GF-D8 (cell line): ENCODE measurements around the gene ALS2CL.
A peak's percentile ranks its signal among the peaks of the same experiment; 100 is the strongest.

Experiments used
- DNase-seq: peaks from one replicate; lab custom pipeline; 2025; lab: John Stamatoyannopoulos, UW

ALS2CL gene

DNA sequence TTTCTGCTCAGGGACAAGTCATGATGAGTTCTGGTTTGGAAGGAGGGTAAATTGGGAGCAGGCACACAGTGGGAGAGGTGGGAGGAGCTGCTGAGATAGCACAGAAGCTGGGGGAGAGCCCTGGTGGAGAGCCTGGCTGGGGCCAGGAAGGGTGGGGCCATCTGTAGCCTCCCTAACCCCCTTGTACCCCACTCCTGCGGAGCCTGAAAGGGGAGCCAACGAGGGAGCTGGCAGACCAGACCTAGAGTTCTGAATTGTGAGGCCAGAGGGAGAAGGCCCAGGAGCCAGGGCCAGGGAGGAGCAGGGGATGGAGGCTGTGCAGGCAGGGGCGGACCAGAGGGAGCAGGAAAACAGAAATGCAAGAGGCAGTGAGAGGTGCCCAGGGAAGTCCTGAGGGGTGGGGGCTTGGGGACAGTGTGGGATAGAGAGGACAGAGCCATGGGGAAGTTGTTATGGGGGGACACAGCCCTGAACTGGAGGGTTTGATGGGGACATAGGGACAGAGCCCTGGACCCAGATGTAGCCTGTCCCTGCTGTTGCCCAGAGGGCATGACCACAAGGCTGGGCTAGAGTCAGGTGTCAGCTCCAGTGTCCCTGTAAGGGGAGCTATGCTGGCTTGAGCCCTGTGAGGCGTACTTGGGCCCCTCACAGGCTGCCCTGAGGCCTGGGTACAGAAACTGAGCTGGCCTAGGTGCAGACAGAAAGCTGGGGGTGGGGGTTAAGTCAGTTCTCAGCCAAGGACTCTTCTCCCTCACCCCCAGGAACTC, 8.9 kb upstream of the ALS2CL start:
- no peak for DNase-seq

DNA sequence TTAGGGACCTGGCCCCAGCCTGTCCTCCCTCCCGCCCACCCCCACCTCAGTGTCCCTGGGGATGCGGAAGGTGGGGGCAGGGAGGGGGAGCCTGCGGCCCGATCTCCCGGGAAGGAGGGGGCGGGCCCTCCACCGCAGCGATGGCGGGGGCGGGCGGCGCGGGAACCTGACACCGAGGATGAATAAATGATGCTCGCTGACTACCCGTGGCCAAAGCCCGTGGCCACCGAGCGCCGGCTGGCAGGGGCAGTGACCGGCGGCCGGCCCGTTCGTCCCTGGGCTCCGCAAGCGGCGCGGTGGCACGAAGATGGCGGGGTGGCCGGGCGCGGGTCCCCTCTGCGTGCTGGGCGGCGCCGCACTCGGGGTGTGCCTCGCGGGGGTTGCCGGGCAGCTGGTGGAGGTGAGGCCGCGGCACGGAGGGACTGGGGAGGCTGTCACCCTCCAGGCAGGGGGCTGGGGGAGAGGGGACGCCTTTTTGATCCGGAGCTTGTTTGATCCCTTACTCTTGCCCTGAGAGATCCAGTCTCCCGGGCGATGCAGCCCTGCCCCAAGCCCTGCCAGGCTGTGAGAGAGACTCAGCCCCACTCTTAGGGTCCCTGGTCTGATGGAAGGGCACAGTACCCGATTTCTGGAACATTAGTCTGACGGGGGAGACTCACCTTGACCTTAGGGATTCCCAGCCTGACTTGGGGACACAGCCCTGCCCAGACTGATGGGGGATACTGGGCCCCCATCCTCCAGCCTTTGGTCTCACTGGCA, 7.9 kb upstream of the ALS2CL start, which contains the start of gene TMIE:
TMIE (plus strand) TSS at position 212 of the 759 bp plus-strand sequence; CDS start at position 308, 96 bp downstream.
- no peak for DNase-seq

GRCh38 chr3:46700772-46701171, 7.3 kb upstream of the ALS2CL start:
- DNase-seq, result no peak

- DNase-seq, result no peak
These were observed 6.4 kb upstream of the ALS2CL start for GRCh38 chr3:46699676-46700523.

DNA sequence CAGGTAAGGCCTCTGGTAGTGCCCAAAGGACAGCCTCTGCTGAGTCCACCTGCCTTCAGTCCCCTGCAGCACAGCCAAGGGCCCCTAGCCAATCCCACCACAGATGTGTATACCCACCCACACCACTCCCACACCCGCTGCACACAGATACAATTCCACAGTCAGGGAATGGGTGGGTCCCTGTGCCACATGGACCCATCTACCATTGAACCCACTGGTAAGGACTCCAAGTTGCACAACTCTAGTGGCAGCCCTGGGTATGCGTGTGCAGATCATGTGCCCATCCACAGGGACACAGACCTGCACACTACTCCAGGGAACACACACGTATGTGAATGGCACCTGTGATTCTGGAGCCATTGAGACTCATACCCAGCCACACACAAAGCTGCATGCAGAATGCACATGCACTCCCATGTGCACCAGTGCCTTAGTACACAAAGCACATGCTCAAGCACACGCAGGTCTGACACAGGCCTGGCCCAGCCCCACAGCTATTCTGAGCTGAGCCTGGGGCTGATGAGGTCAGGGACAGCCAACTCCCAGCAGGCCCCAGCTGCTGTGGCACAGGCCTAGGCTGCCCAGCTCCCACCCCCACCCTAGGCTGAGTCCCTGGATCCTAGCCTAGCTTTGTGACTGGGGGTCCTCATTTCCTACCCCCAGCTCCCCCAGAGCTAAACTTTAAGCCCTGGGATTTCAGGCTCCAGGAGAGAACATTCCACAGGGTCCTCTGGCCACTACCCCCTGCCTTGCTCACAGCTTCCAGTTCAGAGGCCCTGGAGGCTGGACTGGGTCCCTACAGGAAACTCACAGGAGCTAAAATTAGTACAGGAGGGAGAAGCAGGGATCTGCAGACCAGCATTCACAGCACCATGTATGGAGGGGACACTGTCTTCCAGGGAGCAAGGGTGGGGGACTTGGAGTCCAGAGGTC, 2.7 kb upstream of the ALS2CL start:
- DNase-seq, result no peak

DNA sequence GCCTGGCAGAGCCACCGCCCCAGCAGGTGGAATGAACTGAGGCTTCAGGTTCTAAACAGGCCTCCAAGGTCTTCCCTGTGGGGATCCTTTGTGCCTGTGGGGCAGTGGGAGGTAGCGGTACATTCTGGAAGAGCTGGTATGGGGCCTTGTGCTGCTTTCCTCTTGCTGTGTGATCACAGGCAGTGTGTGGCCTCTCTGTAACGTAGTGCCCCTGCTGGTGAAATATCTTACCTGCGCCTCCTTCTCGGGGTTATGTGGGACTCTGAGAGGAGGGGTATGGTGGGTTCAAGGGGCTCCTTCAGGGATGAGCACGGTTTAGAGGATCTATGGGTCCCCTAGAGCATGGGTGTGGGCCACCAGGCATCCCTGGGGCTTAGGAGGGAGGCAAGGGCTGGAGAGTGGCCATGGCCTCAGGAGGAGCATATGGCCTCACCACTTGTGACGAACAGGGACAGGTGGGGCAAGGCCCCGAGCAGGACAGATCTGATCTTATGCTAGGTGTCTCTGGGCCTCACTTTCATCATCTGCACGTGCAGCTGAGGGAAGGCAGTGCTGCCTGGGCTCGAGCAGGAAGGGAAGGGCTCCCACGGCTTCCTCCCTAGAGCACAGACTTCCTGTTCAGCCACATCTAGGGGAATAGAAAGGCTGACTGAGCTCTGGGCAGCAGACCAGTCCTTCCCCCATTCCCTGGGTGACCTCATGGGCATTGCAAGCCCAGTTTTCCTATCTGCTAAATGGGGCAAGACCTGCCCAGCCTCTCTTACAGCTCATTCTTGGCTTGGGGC, 1.9 kb upstream of the ALS2CL start:
- DNase-seq, result peak; percentile 90

DNA sequence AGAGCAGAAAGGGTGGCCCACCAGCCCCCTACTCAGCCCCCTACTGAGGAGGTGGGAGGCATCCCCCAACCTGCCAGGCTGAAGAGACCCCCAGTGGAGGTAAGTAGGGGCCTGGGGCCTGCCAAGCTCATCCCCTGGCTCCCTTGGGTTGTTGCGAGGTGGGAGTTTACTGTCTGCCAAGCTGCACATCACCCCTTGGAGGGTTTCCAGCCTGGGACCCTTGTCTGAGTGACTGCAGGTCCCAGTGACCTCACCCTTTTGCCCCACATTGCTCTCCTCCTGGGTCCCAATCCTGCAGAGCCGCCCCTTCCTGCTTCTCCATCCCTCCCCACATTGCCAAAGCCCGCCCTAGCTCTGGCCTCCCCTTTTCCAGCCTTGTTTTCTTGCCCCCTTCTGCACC, 1.0 kb upstream of the ALS2CL start:
- no peak for DNase-seq

GRCh38 chr3:46693892-46694226, 380 bp upstream of the ALS2CL start:
- DNase-seq, result no peak

GRCh38 chr3:46692566-46692990, 901 bp downstream of the ALS2CL start:
- no peak for DNase-seq

DNA sequence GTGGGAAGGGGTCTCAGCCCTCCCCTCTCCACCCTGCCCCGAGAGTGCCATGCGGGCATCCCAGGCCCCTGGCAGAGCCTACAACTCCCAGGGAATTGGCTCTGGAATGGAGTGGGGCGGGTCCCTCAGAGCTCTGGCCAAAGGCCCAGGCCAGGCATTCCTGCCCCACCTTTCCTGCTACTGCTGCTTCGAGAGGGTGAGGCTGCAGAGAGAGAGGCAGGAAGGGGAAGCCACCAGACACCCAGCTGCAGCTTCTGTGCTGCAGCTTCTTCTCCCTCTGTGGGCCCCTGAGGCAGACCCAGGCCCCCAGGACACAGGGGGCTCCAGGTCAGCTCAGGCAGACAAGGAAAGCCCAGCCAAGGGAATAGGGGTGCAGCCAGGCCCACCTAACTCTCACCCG, 2.7 kb downstream of the ALS2CL start:
- no peak for DNase-seq

GRCh38 chr3:46685446-46685845, 8.0 kb downstream of the ALS2CL start:
- no peak for DNase-seq

DNA sequence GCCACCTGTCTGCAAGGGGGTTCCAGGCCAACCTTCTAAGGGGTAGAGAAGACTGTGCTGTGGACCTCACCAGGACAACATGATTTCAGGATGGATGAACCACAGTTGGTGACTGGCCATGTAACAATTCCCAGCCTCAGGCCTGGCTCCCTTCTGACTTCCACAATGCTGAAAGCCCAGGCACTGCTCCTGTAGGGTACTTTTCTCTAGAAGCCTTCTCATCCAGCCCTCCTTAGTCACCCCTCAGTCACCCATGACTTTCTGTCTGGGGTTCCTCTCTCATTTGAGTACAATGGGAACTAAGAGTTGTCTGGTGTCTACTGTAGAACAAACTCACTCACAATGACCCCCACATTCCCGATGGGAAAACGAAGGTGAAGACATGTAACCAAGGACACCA, 8.6 kb downstream of the ALS2CL start:
- no peak for DNase-seq

DNA sequence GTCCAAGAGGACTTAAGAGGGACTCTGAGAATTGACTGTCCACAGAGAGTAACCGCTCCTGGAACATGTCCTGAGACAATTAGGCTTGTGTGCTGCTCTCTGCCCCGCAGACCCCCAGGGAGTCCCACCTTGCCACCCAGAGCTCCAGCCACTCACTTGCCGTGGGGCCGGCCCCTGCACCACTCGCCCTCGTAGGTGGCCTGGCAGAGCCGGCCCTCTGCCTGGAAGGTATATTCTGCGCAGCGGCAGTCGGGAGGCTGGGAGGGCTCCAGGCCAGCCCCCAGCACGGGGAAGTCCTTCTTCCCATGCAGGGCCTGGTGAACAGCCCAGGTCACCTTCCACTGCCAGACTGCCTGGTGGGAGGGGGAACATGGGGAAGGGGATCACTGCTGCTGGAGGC, 10.5 kb downstream of the ALS2CL start:
- DNase-seq, result no peak

GRCh38 chr3:46681856-46682540, 11.5 kb downstream of the ALS2CL start:
- DNase-seq, result no peak

DNA sequence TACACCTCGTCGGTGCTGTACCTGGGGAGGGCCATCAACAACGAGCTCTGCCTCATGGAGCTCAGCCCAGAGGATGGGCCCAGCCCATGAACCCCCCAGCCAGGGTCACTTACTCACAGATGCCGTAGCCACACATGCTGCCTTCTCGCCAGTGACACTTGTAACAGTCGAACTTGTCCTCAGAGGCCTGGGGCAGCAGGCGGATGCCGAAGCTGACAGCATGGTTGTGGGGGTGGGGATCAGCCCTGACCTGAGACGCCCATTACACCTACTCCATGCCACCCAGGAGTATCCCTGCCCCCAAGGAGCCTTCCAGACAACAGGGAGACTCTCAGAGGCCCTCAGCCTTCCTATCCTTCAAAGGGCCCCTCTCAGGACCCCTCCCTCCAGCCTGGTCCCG, 12.1 kb downstream of the ALS2CL start:
- no peak for DNase-seq

DNA sequence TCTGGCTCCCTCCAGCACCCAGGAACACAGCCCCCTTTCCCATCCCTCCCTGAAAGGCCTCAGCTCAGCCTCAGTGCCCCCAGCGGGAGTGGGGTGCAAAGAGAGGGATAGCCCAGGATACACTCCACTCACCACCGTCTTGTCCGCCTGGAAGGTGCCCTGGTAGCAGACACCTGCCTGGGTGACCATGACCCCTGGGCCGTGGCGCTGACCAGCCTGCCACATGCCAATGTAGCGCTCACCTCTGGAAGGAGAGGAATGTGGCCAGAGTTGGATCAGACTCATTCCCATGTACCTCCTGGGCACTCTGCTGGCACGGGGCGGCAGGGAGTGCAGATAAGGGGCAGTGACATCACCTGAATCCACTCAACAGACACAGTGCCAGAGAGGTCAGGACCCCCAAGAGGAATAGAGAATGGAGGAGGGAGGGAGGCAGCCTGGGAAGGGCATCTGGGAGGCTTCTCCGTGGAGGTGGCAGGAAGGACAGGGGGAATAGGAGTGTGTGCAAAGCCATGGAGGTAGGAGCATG, 13.1 kb downstream of the ALS2CL start:
- no peak for DNase-seq

- DNase-seq, result no peak
These were observed 13.8 kb downstream of the ALS2CL start for GRCh38 chr3:46679681-46680080.

DNA sequence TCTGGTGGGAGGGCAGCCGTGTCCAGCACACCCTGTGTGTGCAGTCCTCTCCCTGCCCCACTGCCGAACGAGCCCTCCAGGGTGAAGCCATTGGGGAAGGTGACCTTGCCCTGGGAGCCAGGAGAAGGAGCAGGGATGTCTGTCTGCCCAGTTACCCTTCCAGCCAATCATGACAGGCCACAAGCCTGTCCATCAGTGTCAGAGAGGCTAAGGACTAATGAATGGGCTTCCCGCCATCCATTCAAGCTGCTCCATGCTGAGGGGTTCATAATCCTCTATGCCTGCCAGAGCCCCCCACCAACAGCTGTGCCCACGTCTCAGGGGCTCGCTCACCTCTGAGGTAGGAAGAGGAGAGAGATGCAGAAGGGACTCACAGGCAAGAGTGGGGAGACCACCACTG, 15.2 kb downstream of the ALS2CL start:
- DNase-seq, result no peak

- no peak for DNase-seq
These were observed 16.1 kb downstream of the ALS2CL start for GRCh38 chr3:46677411-46677726.
